Measurements from ENCODE around the gene IRF8.

The IRF8 gene, protein sequence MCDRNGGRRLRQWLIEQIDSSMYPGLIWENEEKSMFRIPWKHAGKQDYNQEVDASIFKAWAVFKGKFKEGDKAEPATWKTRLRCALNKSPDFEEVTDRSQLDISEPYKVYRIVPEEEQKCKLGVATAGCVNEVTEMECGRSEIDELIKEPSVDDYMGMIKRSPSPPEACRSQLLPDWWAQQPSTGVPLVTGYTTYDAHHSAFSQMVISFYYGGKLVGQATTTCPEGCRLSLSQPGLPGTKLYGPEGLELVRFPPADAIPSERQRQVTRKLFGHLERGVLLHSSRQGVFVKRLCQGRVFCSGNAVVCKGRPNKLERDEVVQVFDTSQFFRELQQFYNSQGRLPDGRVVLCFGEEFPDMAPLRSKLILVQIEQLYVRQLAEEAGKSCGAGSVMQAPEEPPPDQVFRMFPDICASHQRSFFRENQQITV

GRCh38 chr16:85898521-85899442 lies at the start of gene IRF8:
TSS of gene IRF8 (plus strand) at chr16:85899162. CDS start at chr16:85903016, 3,854 bp downstream.
- TF ChIP-seq, protein P1, sequence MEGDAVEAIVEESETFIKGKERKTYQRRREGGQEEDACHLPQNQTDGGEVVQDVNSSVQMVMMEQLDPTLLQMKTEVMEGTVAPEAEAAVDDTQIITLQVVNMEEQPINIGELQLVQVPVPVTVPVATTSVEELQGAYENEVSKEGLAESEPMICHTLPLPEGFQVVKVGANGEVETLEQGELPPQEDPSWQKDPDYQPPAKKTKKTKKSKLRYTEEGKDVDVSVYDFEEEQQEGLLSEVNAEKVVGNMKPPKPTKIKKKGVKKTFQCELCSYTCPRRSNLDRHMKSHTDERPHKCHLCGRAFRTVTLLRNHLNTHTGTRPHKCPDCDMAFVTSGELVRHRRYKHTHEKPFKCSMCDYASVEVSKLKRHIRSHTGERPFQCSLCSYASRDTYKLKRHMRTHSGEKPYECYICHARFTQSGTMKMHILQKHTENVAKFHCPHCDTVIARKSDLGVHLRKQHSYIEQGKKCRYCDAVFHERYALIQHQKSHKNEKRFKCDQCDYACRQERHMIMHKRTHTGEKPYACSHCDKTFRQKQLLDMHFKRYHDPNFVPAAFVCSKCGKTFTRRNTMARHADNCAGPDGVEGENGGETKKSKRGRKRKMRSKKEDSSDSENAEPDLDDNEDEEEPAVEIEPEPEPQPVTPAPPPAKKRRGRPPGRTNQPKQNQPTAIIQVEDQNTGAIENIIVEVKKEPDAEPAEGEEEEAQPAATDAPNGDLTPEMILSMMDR (IDR thresholded peaks at IDR 0.05; ENCODE audit: control insufficient read depth, extremely low read depth, insufficient read depth) = no peak
- DNase-seq (ENCODE audit: low read depth) = no peak
- peak within 1 kb of the TSS; percentile 26 for H3K4me3 ChIP-seq (ENCODE audit: low read depth, low read length)

DNA sequence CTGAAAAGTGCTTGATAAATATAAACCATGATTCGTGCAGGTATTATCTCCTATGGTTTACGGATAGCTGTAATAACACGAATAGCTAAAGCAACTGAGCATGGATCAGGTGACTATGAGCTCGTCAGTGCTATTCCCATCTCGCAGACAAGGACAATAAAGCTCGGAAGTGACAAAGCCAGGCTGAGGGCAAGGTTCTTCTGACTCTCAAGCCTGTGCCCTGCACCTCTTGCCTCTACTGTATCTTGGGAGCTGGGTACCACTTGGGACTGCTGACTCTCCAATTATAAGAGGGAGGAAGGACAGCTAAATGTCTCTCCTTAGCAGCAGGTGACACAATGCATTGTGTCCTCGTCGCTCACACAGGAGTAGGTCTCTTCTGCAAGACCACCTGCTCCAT lies 49.6 kb upstream of the IRF8 start:
- TF ChIP-seq, protein P1 (IDR thresholded peaks at IDR 0.05; ENCODE audit: control insufficient read depth, extremely low read depth, insufficient read depth) = no peak
- no peak for DNase-seq (ENCODE audit: low read depth)

DNA sequence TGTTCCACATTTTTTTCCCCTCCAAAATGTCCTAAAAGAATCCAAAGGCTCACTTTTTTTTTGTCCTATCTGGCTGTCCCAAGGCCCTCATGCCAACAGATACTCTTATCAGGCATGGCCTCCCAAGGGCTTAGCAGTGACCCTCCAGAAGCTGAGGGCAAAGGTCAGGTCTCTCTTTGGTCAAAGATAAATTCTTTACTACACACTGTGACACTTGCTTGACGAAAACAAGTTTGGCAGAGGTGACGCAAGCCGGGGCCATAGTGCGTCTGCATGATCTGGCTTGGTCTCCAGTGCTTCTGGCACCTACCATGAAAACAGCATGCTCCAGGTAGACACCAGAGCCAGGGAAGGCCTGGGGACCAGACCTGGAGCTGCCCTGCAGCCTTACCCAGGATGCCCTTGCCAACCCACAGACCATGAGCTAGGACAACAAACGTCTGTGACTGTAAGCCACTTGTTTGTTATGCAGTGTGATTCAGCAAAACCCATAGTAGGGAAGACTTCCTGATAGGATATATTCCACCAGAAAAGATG lies 48.5 kb upstream of the IRF8 start:
- TF ChIP-seq, protein P1 (IDR thresholded peaks at IDR 0.05; ENCODE audit: control insufficient read depth, extremely low read depth, insufficient read depth) = no peak
- DNase-seq (ENCODE audit: low read depth) = no peak
- H3K4me3 ChIP-seq (ENCODE audit: low read depth, low read length) = no peak overlapping the region

More for the DNA sequence above, 49.6 kb upstream of the IRF8 start:
- no peak overlapping the region for H3K4me3 ChIP-seq (ENCODE audit: low read depth, low read length)

GRCh38 chr16:85851034-85851785 lies 47.8 kb upstream of the IRF8 start:
- TF ChIP-seq, protein P1 (IDR thresholded peaks at IDR 0.05; ENCODE audit: control insufficient read depth, extremely low read depth, insufficient read depth) = no peak
- no peak overlapping the region for H3K4me3 ChIP-seq (ENCODE audit: low read depth, low read length)
- DNase-seq (ENCODE audit: low read depth) = no peak

- TF ChIP-seq, protein P1 (IDR thresholded peaks at IDR 0.05; ENCODE audit: control insufficient read depth, extremely low read depth, insufficient read depth) = no peak
- DNase-seq (ENCODE audit: low read depth) = no peak
- no peak overlapping the region for H3K4me3 ChIP-seq (ENCODE audit: low read depth, low read length)
Observed at GRCh38 chr16:85853547-85854545, 45.1 kb upstream of the IRF8 start.

Measured in LNCaP clone FGC (cell line).